Measurements from ENCODE around the gene SCNN1G.

SCNN1G gene

DNA sequence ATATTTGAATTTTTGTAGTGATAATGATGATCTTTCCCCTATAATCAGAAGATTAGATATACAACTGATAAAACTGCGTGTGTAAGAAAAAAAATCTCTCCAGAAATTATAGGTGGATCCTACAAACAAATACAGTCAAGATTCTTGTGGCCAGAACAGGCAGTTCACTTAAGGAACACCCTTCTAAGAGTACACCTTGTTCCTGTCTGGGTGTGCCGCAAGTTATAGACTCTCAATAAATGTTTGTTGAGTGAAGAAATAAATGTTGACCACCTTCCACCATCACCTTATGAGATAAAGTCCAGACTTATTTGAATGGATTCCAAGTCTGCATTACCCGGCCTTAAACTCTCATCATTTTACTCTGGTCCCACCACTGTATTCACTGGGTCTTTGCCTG, 73.9 kb downstream of the SCNN1G start:
- H3K9ac ChIP-seq (ENCODE audit: low read depth, low read length), result no peak overlapping the region
- H3K36me3 ChIP-seq (ENCODE audit: insufficient read depth, low read length), result no peaks in the 10 kb centered on the region
- H3K4me3 ChIP-seq (ENCODE audit: low read length), result no peak overlapping the region
- H3K9me3 ChIP-seq (replicated peaks; ENCODE audit: low read length), result no peaks in the 10 kb centered on the region
- no peaks in the 10 kb centered on the region for H3K4me1 ChIP-seq (ENCODE audit: control insufficient read depth, insufficient read depth, low read length)
- no peaks in the 10 kb centered on the region for H3K27me3 ChIP-seq (ENCODE audit: control insufficient read depth, insufficient read depth, low read length)
- H3K4me2 ChIP-seq (ENCODE audit: low read length), result no peak overlapping the region

DNA sequence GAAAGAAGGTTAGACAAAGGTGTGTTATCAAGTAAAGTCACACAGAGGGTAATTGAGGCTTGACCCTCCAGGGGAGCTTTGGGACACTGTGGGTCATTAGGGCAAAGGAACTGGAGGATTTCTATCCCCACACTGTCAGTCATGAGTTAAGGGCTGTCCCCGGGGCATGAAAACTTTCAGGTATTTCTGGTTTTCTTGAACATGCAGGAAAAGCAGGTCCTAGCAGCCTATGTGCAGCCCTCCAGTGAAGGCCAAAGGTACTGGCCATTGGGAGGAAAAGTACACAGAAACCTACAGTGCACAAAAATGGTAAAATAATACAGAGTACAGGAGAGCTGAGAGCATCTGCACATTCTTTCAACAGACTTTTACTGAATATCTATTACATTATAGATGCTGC, 75.1 kb downstream of the SCNN1G start:
- H3K4me1 ChIP-seq (ENCODE audit: control insufficient read depth, insufficient read depth, low read length), result no peaks in the 10 kb centered on the region
- H3K4me3 ChIP-seq (ENCODE audit: low read length), result no peak overlapping the region
- no peaks in the 10 kb centered on the region for H3K27me3 ChIP-seq (ENCODE audit: control insufficient read depth, insufficient read depth, low read length)
- no peaks in the 10 kb centered on the region for H3K36me3 ChIP-seq (ENCODE audit: insufficient read depth, low read length)
- H3K9me3 ChIP-seq (replicated peaks; ENCODE audit: low read length), result no peaks in the 10 kb centered on the region
- no peak overlapping the region for H3K9ac ChIP-seq (ENCODE audit: low read depth, low read length)
- H3K4me2 ChIP-seq (ENCODE audit: low read length), result no peak overlapping the region

DNA sequence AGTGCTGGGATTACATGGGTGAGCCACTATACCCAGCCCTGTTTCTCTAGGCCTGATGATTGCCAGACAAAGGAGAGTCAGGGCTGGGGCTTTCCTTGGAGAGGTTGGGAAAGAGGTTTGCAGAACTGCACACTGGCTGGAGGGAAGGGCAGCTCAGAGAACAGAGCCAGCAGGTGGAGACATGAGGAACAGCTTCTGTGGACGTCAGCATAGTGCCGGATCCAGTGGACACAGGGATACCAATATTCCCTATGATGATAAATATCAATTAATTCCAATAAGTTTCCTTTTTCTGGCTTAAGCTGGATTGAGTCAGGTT, 76.3 kb downstream of the SCNN1G start:
- no peaks in the 10 kb centered on the region for H3K9me3 ChIP-seq (replicated peaks; ENCODE audit: low read length)
- no peak overlapping the region for H3K4me2 ChIP-seq (ENCODE audit: low read length)
- no peak overlapping the region for H3K9ac ChIP-seq (ENCODE audit: low read depth, low read length)
- H3K36me3 ChIP-seq (ENCODE audit: insufficient read depth, low read length), result no peaks in the 10 kb centered on the region
- no peaks in the 10 kb centered on the region for H3K4me1 ChIP-seq (ENCODE audit: control insufficient read depth, insufficient read depth, low read length)
- no peaks in the 10 kb centered on the region for H3K27me3 ChIP-seq (ENCODE audit: control insufficient read depth, insufficient read depth, low read length)
- no peak overlapping the region for H3K4me3 ChIP-seq (ENCODE audit: low read length)
